ENCODE data around the gene MAPKAPK3. TPM values are rescaled to one million over a fixed set of nuclear protein-coding genes. Genes with fewer than 3 reads are reported as not detected.

The MAPKAPK3 gene
- total and polyA plus RNA-seq, 2 donors (not counting 3 experiments of a cell fraction or from before 2014, with no cell fraction given): 21.3 to 30.5 TPM

- dilution Hi-C loops (cut with MboI; ENCODE audit: extremely low pct_ligation_motif_present, low sequenced_read_pairs) (no loop called here), intact Hi-C loops (cut with micrococcal nuclease) (loop anchor here (1.0 kb wide), 3 partner anchors 28 to 79 kb away; no protein-coding TSS in a partner anchor)
- DNase-seq (ENCODE audit: low read depth, low spot score) (no peak), FAIRE-seq (no peak)
- ChIA-PET CTCF (interaction anchor here (1.1 to 6.0 kb wide), 9 partner anchors 13 to 824 kb away, joined by 3 to 105 read pairs (median 6); partner anchors contain the start of genes CISH and MAPKAPK3), POLR2A (interaction anchor here (0.9 kb wide), 1 partner anchor 39 kb away, joined by 3 read pairs; the partner anchor contains the start of gene CISH)
- Histone ChIP-seq H3K4me2 (ENCODE audit: insufficient read depth, low read length) (no peak overlapping the region), H3K79me2 (ENCODE audit: control insufficient read depth, insufficient read depth, low read length) (no peaks in the 10 kb centered on the region), H3K9ac (replicated peaks; ENCODE audit: extremely low read depth, insufficient read depth, low read length) (no peak overlapping the region), H4K20me1 (replicated peaks; ENCODE audit: control insufficient read depth, extremely low read depth, insufficient read depth, low read length) (no peaks in the 10 kb centered on the region), H3K4me3 (replicated peaks in 1 of 3; ENCODE audit: insufficient read depth in 1 of 3, low read depth in 1 of 3, low read length in 3 of 3) (no peak overlapping the region), H3K27me3 (ENCODE audit: control insufficient read depth in 2 of 2, insufficient read depth in 2 of 2, low read length in 2 of 2) (no peaks in the 10 kb centered on the region), H3K9me3 (replicated peaks; ENCODE audit: control insufficient read depth, insufficient read depth, low read length) (no peaks in the 10 kb centered on the region), H3K36me3 (ENCODE audit: control insufficient read depth in 2 of 2, extremely low read depth in 1 of 2, insufficient read depth in 2 of 2, low read length in 2 of 2) (peaks cover 0 to 4% of the 10 kb centered on the region in 2 experiments), H2AFZ (ENCODE audit: low read depth, low read length) (no peak overlapping the region), H3K4me1 (ENCODE audit: control insufficient read depth, extremely low read depth, insufficient read depth, low read length) (peaks cover 8% of the 10 kb centered on the region), H3K27ac (ENCODE audit: insufficient read depth, low read depth, low read length) (no peak overlapping the region), H3K9me1 (replicated peaks; ENCODE audit: control insufficient read depth, extremely low read depth, insufficient read depth, low read length) (no peaks in the 10 kb centered on the region)
- no TSS peak for BruUV-seq (replicated peaks)
- TF ChIP-seq GATA2 (IDR thresholded peaks at IDR 0.05; ENCODE audit: insufficient read depth, insufficient read length, low read depth, low read length) (no peak), EZH2 (IDR thresholded peaks at IDR 0.05; ENCODE audit: borderline replicate concordance, low read depth, low read length, severe bottlenecking) (no peak), CTCF (IDR thresholded peaks at IDR 0.05; ENCODE audit: extremely low read depth in 1 of 2, insufficient read depth in 1 of 2, low read depth in 1 of 2, low read length in 2 of 2) (no peak), JUN (IDR thresholded peaks at IDR 0.05; ENCODE audit: borderline replicate concordance, insufficient read depth, insufficient read length, low read depth) (no peak), MAX (IDR thresholded peaks at IDR 0.05; ENCODE audit: insufficient read depth, insufficient read length) (no peak), FOS (IDR thresholded peaks at IDR 0.05; ENCODE audit: borderline replicate concordance, insufficient read depth, low read length) (no peak), MYC (IDR thresholded peaks at IDR 0.05; ENCODE audit: low read depth, low read length) (no peak), POLR2A (IDR thresholded peaks at IDR 0.05; ENCODE audit: low read depth, low read length) (no peak), POLR2AphosphoS5 (IDR thresholded peaks at IDR 0.05; ENCODE audit: insufficient read depth, low read depth, low read length) (no peak)
These were observed 44.1 kb upstream of the MAPKAPK3 start for GRCh38 chr3:50572801-50573371.

Measured in endothelial cell of umbilical vein (primary cell).